Adrenal gland (tissue), 5 donors: ENCODE measurements around the gene PDK2.

Experiments used
- CTCF ChIP-seq, 6 experiments: fragments of 450-650 bp in 4 of 6; fragments of 200-600 bp in 2 of 6; sonication (generic) in 1 of 6; IDR thresholded peaks; 1 replicate in 5 of 6; 2 replicates in 1 of 6; pipeline versions ENCODE4 v1.5.1 to v1.8.0; 2016 to 2021; ENCODE audit warnings: antibody characterized with exemption in 6 of 6, mild to moderate bottlenecking in 2 of 6, moderate library complexity in 1 of 6
- POLR2A ChIP-seq, 2 donors: fragments of 450-650 bp; IDR thresholded peaks; one replicate each; pipeline ENCODE4 v1.6.1; 2017; ENCODE audit warnings: antibody characterized with exemption in 2 of 2, mild to moderate bottlenecking in 2 of 2, moderate library complexity in 1 of 2
- donor health status: DM: no; HTN: no; CAD: no.

- TF ChIP-seq CTCF (IDR thresholded peaks at IDR 0.05) (peak in 2 of 6 experiments; percentile 15 to 31), POLR2A (IDR thresholded peaks at IDR 0.05) (peak in 1 of 2 donors; percentile 8)
Observed at GRCh38 chr17:50151937-50152547, 56.9 kb downstream of the PDK2 start.
